H9 (cell line): ENCODE measurements around the gene CC2D1A. TPM values are rescaled to one million over a fixed set of nuclear protein-coding genes. Genes with fewer than 3 reads are reported as not detected.

Experiments used
- DNase-seq: peaks from one replicate; pipeline ENCODE4 v3.0.0-alpha.2; 2017
- H2AFZ ChIP-seq: one replicate; pipeline ENCODE4 v1.6.1; 2013; ENCODE audit warnings: mild to moderate bottlenecking, low read length, control low read depth, moderate library complexity
- H2AK5ac ChIP-seq: 2 replicates; pipeline ENCODE4 v1.6.1; 2013; ENCODE audit warnings: low read length, control low read depth, mixed read lengths; ENCODE audit not compliant: insufficient read length
- H2BK120ac ChIP-seq: one replicate; pipeline ENCODE4 v1.6.1; 2013; ENCODE audit warnings: low read depth, mild to moderate bottlenecking, low read length, control low read depth, inconsistent platforms; ENCODE audit not compliant: poor library complexity, severe bottlenecking
- H2BK12ac ChIP-seq: 2 replicates; pipeline ENCODE4 v1.6.1; 2013; ENCODE audit warnings: low read length, control low read depth, mixed read lengths, low read depth; ENCODE audit not compliant: insufficient read length
- H2BK15ac ChIP-seq: 2 replicates; pipeline ENCODE4 v1.6.1; 2013; ENCODE audit warnings: low read depth, low read length, control low read depth
- H2BK20ac ChIP-seq: one replicate; pipeline ENCODE4 v1.6.1; 2013; ENCODE audit warnings: low read depth, mild to moderate bottlenecking, low read length, control low read depth, inconsistent platforms; ENCODE audit not compliant: poor library complexity, severe bottlenecking
- H2BK5ac ChIP-seq: 2 replicates; pipeline ENCODE4 v1.6.1; 2013; ENCODE audit warnings: low read length, control low read depth, mixed read lengths; ENCODE audit not compliant: insufficient read length
- H3K14ac ChIP-seq: 2 replicates; pipeline ENCODE4 v1.6.1; 2013; ENCODE audit warnings: low read length, control low read depth; ENCODE audit not compliant: insufficient read depth
- H3K18ac ChIP-seq: 2 replicates; pipeline ENCODE4 v1.6.1; 2013; ENCODE audit warnings: low read depth, mild to moderate bottlenecking, mixed read lengths, low read length, control low read depth; ENCODE audit not compliant: insufficient read length
- H3K23ac ChIP-seq: 2 replicates; pipeline ENCODE4 v1.6.1; 2013; ENCODE audit warnings: low read length, control low read depth, mixed read lengths, low read depth; ENCODE audit not compliant: insufficient read length
- H3K23me2 ChIP-seq: 2 replicates; pipeline ENCODE4 v1.6.1; 2013; ENCODE audit warnings: low read depth, mild to moderate bottlenecking, mixed read lengths, low read length, control low read depth; ENCODE audit not compliant: insufficient read length, poor library complexity, severe bottlenecking
- H3K27ac ChIP-seq: 2 replicates; pipeline ENCODE4 v1.5.1; 2013; ENCODE audit warnings: low read length, control low read depth, mixed read lengths, low read depth; ENCODE audit not compliant: insufficient read length
- H3K27me3 ChIP-seq: 2 replicates; pipeline ENCODE4 v1.6.1; 2013; ENCODE audit warnings: low read length, control low read depth, inconsistent platforms; ENCODE audit not compliant: insufficient read depth
- H3K4ac ChIP-seq: 2 replicates; pipeline ENCODE4 v1.6.1; 2013; ENCODE audit warnings: low read depth, mild to moderate bottlenecking, control low read depth, inconsistent platforms, low read length, moderate library complexity
- H3K4me1 ChIP-seq: 2 replicates; pipeline ENCODE4 v1.6.1; 2013; ENCODE audit warnings: low read length, control low read depth, inconsistent platforms; ENCODE audit not compliant: insufficient read depth
- H3K4me2 ChIP-seq: 2 replicates; pipeline ENCODE4 v1.6.1; 2013; ENCODE audit warnings: low read length, control low read depth, mixed read lengths; ENCODE audit not compliant: insufficient read length, insufficient read depth
- H3K56ac ChIP-seq: 2 replicates; pipeline ENCODE4 v1.6.1; 2013; ENCODE audit warnings: low read depth, mild to moderate bottlenecking, mixed read lengths, low read length, control low read depth; ENCODE audit not compliant: insufficient read length
- H3K79me1 ChIP-seq: 2 replicates; pipeline ENCODE4 v1.6.1; 2013; ENCODE audit warnings: low read depth, mild to moderate bottlenecking, moderate library complexity, low read length, control low read depth, inconsistent platforms; ENCODE audit not compliant: insufficient read depth, poor library complexity, severe bottlenecking
- H3K79me2 ChIP-seq: 2 replicates; pipeline ENCODE4 v1.6.1; 2013; ENCODE audit warnings: low read length, control low read depth, inconsistent platforms; ENCODE audit not compliant: insufficient read depth
- H3K9ac ChIP-seq: 2 replicates; pipeline ENCODE4 v1.6.1; 2013; ENCODE audit warnings: low read length, control low read depth, mixed read lengths; ENCODE audit not compliant: insufficient read length; ENCODE audit errors: extremely low read depth
- H3K9me3 ChIP-seq: one replicate; pipeline ENCODE4 v1.6.1; 2013; ENCODE audit warnings: low read depth, low read length, inconsistent platforms; ENCODE audit not compliant: control insufficient read depth
- H3T11ph ChIP-seq: one replicate; pipeline ENCODE4 v1.6.1; 2013; ENCODE audit warnings: mild to moderate bottlenecking, low read length, control low read depth, inconsistent platforms
- H4K20me1 ChIP-seq: one replicate; pipeline ENCODE4 v1.6.1; 2013; ENCODE audit not compliant: control insufficient read depth, insufficient read length, insufficient read depth
- H4K5ac ChIP-seq: 2 replicates; pipeline ENCODE4 v1.6.1; 2013; ENCODE audit warnings: low read depth, mild to moderate bottlenecking, mixed read lengths, low read length, control low read depth; ENCODE audit not compliant: insufficient read length
- H4K8ac ChIP-seq: replicated peaks from 2 replicates; pipeline ENCODE4 v1.6.1; 2013; ENCODE audit warnings: low read length, control low read depth, mixed read lengths, low read depth; ENCODE audit not compliant: insufficient read length
- H4K91ac ChIP-seq: 2 replicates; pipeline ENCODE4 v1.6.1; 2013; ENCODE audit warnings: low read depth, mild to moderate bottlenecking, moderate library complexity, mixed read lengths, low read length, control low read depth; ENCODE audit not compliant: insufficient read length
- H3K27ac Mint-ChIP-seq, 3 experiments: 2 replicates in 2 of 3; 3 replicates in 1 of 3; pipeline ENCODE4 v1.8.0; 2020 to 2021; ENCODE audit warnings: mixed read lengths in 3 of 3, mild to moderate bottlenecking in 1 of 3, moderate library complexity in 1 of 3
- H3K27me3 Mint-ChIP-seq: 2 replicates; pipeline ENCODE4 v1.8.0; 2021; ENCODE audit warnings: low read depth, mild to moderate bottlenecking, moderate library complexity, mixed read lengths
- H3K36me3 Mint-ChIP-seq, 3 experiments: 2 replicates in 2 of 3; 3 replicates in 1 of 3; pipeline ENCODE4 v1.8.0; 2020 to 2021; ENCODE audit warnings: low read depth in 3 of 3, mixed read lengths in 3 of 3; ENCODE audit not compliant: insufficient read depth in 1 of 3
- H3K4me1 Mint-ChIP-seq, 2 experiments: 2 replicates each; pipeline ENCODE4 v1.8.0; 2020; ENCODE audit warnings: mixed read lengths in 2 of 2
- H3K4me3 Mint-ChIP-seq, 2 experiments: 2 replicates in 1 of 2; 3 replicates in 1 of 2; pipeline ENCODE4 v1.8.0; 2020 to 2021; ENCODE audit warnings: mild to moderate bottlenecking in 2 of 2, mixed read lengths in 2 of 2, moderate library complexity in 1 of 2
- H3K9me3 Mint-ChIP-seq, 2 experiments: 2 replicates in 1 of 2; 3 replicates in 1 of 2; pipeline ENCODE4 v1.8.0; 2020; ENCODE audit warnings: mild to moderate bottlenecking in 2 of 2, mixed read lengths in 2 of 2, moderate library complexity in 1 of 2
- WGBS: extraction: QIAGEN DNeasy Blood & Tissue Kit; methylation state at CpG from one replicate; pipeline ENCODE4 v1.1.7; 2013; ENCODE audit warnings: missing lambda C conversion rate, low lambda C conversion rate, mixed read lengths; ENCODE audit not compliant: insufficient read length; ENCODE audit errors: extremely low coverage; 5-methylcytosine and 5-hydroxymethylcytosine counted together
- total RNA-seq: library from RNA; stranded (reverse); gene quantifications from 2 replicates; pipeline ENCODE4 v1.2.1, GENCODE V29; 2021
- TF ChIP-seq, protein P1 (sequence below): fragments of 200-600 bp; sonication (generic); conservative IDR thresholded peaks from 3 replicates; pipeline ENCODE4 v1.8.0; 2021; ENCODE audit warnings: antibody characterized with exemption, mild to moderate bottlenecking

The CC2D1A gene
- total RNA-seq, 1 experiment from 2014 or later = 48.5 TPM

DNA sequence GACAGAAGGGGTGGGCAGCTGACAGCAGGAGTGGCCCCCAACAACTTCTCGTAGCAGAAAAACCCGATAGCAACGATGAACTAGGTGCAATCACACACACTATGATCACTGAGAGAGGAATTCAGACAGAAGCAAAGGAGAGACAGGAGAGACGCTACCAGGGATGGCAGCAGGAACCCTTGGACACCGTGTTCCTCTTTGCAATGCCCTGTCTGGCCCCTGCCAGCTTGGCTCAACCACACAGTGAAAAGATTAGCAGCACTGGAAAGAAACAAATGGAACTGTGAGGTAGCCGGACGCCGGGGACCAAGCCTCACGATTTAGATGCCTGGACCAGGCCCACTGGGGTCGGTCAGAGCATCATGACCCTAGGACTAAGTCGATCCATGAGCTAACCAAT is 69.9 kb downstream of the CC2D1A start:
- Mint-ChIP-seq H3K4me3 (no peak overlapping the region), H3K9me3 (no peaks in the 10 kb centered on the region), H3K27me3 (no peaks in the 10 kb centered on the region), H3K27ac (peak overlapping the region in 1 of 3 experiments; percentile 68; a peak in 1 of 7 replicates), H3K36me3 (peaks cover 4 to 37% (median 9%) of the 10 kb centered on the region in 3 experiments; a peak in 6 of 7 replicates), H3K4me1 (peaks cover 13 to 20% of the 10 kb centered on the region in 2 experiments)
- Histone ChIP-seq H2BK12ac (no peak overlapping the region), H3K4ac (no peak overlapping the region), H2AK5ac (no peak overlapping the region), H2AFZ (no peak overlapping the region), H4K5ac (no peak overlapping the region), H3K23ac (no peak overlapping the region), H3K4me2 (no peak overlapping the region), H3K23me2 (no peaks in the 10 kb centered on the region), H3K14ac (no peak overlapping the region), H3K79me2 (no peaks in the 10 kb centered on the region), H4K91ac (no peak overlapping the region), H2BK120ac (no peak overlapping the region), H3T11ph (no peak overlapping the region), H3K27me3 (no peaks in the 10 kb centered on the region), H3K4me1 (no peaks in the 10 kb centered on the region), H2BK20ac (no peak overlapping the region), H2BK5ac (no peak overlapping the region), H4K8ac (no peak overlapping the region), H2BK15ac (no peak overlapping the region), H4K20me1 (no peaks in the 10 kb centered on the region), H3K9ac (no peak overlapping the region), H3K9me3 (no peaks in the 10 kb centered on the region), H3K18ac (no peak overlapping the region), H3K27ac (no peak overlapping the region), H3K79me1 (no peaks in the 10 kb centered on the region), H3K56ac (no peak overlapping the region)
- WGBS = no CpG with 5 or more reads among the region's 11 CpGs
- TF ChIP-seq, protein P1, sequence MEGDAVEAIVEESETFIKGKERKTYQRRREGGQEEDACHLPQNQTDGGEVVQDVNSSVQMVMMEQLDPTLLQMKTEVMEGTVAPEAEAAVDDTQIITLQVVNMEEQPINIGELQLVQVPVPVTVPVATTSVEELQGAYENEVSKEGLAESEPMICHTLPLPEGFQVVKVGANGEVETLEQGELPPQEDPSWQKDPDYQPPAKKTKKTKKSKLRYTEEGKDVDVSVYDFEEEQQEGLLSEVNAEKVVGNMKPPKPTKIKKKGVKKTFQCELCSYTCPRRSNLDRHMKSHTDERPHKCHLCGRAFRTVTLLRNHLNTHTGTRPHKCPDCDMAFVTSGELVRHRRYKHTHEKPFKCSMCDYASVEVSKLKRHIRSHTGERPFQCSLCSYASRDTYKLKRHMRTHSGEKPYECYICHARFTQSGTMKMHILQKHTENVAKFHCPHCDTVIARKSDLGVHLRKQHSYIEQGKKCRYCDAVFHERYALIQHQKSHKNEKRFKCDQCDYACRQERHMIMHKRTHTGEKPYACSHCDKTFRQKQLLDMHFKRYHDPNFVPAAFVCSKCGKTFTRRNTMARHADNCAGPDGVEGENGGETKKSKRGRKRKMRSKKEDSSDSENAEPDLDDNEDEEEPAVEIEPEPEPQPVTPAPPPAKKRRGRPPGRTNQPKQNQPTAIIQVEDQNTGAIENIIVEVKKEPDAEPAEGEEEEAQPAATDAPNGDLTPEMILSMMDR = no peak
- no peak for DNase-seq
